Measurements from ENCODE around the gene ACACB. TPM values are rescaled to one million over a fixed set of nuclear protein-coding genes. Genes with fewer than 3 reads are reported as not detected.

Gene ACACB
- total RNA-seq, 1 experiment from 2014 or later, result 21.7 TPM

GRCh38 chr12:109286252-109286651, 169.9 kb downstream of the ACACB start:
- no TSS peak for BruUV-seq (replicated peaks)
- intact Hi-C loops (cut with micrococcal nuclease), result no loop called here
- CTCF ChIA-PET, result no interaction called here

GRCh38 chr12:109286652-109287051, 170.3 kb downstream of the ACACB start:
- no peak for TF ChIP-seq EZH2 (IDR thresholded peaks at IDR 0.05; ENCODE audit: low read length, unreplicated experiment)
- TF ChIP-seq, protein P1, sequence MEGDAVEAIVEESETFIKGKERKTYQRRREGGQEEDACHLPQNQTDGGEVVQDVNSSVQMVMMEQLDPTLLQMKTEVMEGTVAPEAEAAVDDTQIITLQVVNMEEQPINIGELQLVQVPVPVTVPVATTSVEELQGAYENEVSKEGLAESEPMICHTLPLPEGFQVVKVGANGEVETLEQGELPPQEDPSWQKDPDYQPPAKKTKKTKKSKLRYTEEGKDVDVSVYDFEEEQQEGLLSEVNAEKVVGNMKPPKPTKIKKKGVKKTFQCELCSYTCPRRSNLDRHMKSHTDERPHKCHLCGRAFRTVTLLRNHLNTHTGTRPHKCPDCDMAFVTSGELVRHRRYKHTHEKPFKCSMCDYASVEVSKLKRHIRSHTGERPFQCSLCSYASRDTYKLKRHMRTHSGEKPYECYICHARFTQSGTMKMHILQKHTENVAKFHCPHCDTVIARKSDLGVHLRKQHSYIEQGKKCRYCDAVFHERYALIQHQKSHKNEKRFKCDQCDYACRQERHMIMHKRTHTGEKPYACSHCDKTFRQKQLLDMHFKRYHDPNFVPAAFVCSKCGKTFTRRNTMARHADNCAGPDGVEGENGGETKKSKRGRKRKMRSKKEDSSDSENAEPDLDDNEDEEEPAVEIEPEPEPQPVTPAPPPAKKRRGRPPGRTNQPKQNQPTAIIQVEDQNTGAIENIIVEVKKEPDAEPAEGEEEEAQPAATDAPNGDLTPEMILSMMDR (conservative IDR thresholded peaks at IDR 0.05; ENCODE audit: low read depth, low read length), result no peak
- no peaks in the 10 kb centered on the region for H4K20me1 ChIP-seq (ENCODE audit: low read length)
- H3K36me3 ChIP-seq (ENCODE audit: low read depth, low read length), result no peaks in the 10 kb centered on the region
- ChIA-PET CTCF (no interaction called here), POLR2A (ENCODE audit: unreplicated experiment) (no interaction called here)
- H3K4me2 ChIP-seq (ENCODE audit: low read length), result no peak overlapping the region
- no peak overlapping the region for H3K27ac ChIP-seq (ENCODE audit: low read length)
- DNase-seq (no peak), ATAC-seq (no peak)
- intact Hi-C loops (cut with micrococcal nuclease), result no loop called here
- H2AFZ ChIP-seq (ENCODE audit: low read length), result no peak overlapping the region
- no peaks in the 10 kb centered on the region for H3K79me2 ChIP-seq (ENCODE audit: low read length)
- H3K9me2 ChIP-seq (replicated peaks; ENCODE audit: low read length), result no peaks in the 10 kb centered on the region
- no TSS peak for BruUV-seq (replicated peaks)
- no peaks in the 10 kb centered on the region for H3K4me1 ChIP-seq (ENCODE audit: insufficient read depth, low read length)
- no peaks in the 10 kb centered on the region for H3K9me3 ChIP-seq (ENCODE audit: low read length)
- no peaks in the 10 kb centered on the region for H3F3A ChIP-seq (ENCODE audit: low read length, unreplicated experiment)
- no peak overlapping the region for H3K4me3 ChIP-seq (ENCODE audit: low read length)
- no peak overlapping the region for H3K9ac ChIP-seq (ENCODE audit: low read length)
- 0 out of 2 replicates have a peak, but pooled peaks cover 3% of the 10 kb centered on the region for H3K27me3 ChIP-seq (ENCODE audit: low read length)

More at GRCh38 chr12:109286252-109286651, 169.9 kb downstream of the ACACB start:
- Histone ChIP-seq H3K27ac (ENCODE audit: low read length) (no peak overlapping the region), H3K79me2 (ENCODE audit: low read length) (no peaks in the 10 kb centered on the region), H2AFZ (ENCODE audit: low read length) (no peak overlapping the region), H3K27me3 (ENCODE audit: low read length) (0 out of 2 replicates have a peak, but pooled peaks cover 3% of the 10 kb centered on the region), H3K4me2 (ENCODE audit: low read length) (no peak overlapping the region), H3K9me3 (ENCODE audit: low read length) (no peaks in the 10 kb centered on the region), H3K9me2 (replicated peaks; ENCODE audit: low read length) (no peaks in the 10 kb centered on the region), H4K20me1 (ENCODE audit: low read length) (no peaks in the 10 kb centered on the region), H3K9ac (ENCODE audit: low read length) (no peak overlapping the region), H3K4me3 (ENCODE audit: low read length) (no peak overlapping the region), H3F3A (ENCODE audit: low read length, unreplicated experiment) (no peaks in the 10 kb centered on the region), H3K36me3 (ENCODE audit: low read depth, low read length) (no peaks in the 10 kb centered on the region), H3K4me1 (ENCODE audit: insufficient read depth, low read length) (no peaks in the 10 kb centered on the region)
- POLR2A ChIA-PET (ENCODE audit: unreplicated experiment), result no interaction called here
- TF ChIP-seq, protein P1 (conservative IDR thresholded peaks at IDR 0.05; ENCODE audit: low read depth, low read length), result no peak
- no peak for TF ChIP-seq EZH2phosphoT487 (IDR thresholded peaks at IDR 0.05; ENCODE audit: borderline replicate concordance, low read length)
- no peak for ATAC-seq
- no peak for DNase-seq

DNA sequence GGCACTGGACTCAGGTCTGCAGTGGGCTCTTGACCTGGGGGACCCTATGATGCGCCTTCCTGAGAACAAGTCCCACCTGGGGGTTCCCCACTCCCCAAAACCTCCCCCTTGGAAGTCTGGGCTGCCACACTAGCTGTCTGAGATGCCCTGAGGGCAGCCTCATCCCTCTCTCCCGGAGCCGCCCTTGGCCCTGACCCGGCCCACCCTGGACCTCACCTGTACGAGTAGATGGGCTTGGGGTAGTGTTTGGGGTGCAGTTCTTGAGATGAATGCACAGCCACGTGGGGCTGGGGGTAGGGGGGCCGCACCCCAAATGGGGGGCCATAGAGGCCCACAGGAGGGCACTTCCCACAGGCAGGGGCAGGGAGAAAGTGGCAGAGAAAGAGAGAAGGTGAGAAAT, 170.8 kb downstream of the ACACB start:
- Histone ChIP-seq H3K79me2 (ENCODE audit: low read length) (no peaks in the 10 kb centered on the region), H3K4me3 (ENCODE audit: low read length) (no peak overlapping the region), H3K4me2 (ENCODE audit: low read length) (no peak overlapping the region), H3K36me3 (ENCODE audit: low read depth, low read length) (no peaks in the 10 kb centered on the region), H3K9me3 (ENCODE audit: low read length) (no peaks in the 10 kb centered on the region), H3K9me2 (replicated peaks; ENCODE audit: low read length) (no peaks in the 10 kb centered on the region), H3F3A (ENCODE audit: low read length, unreplicated experiment) (no peaks in the 10 kb centered on the region), H3K9ac (ENCODE audit: low read length) (no peak overlapping the region), H4K20me1 (ENCODE audit: low read length) (no peaks in the 10 kb centered on the region), H2AFZ (ENCODE audit: low read length) (no peak overlapping the region), H3K4me1 (ENCODE audit: insufficient read depth, low read length) (no peaks in the 10 kb centered on the region), H3K27ac (ENCODE audit: low read length) (no peak overlapping the region), H3K27me3 (ENCODE audit: low read length) (0 out of 2 replicates have a peak, but pooled peaks cover 3% of the 10 kb centered on the region)
- TF ChIP-seq EZH2 (IDR thresholded peaks at IDR 0.05; ENCODE audit: low read length, unreplicated experiment), result no peak
- TF ChIP-seq EZH2phosphoT487 (IDR thresholded peaks at IDR 0.05; ENCODE audit: borderline replicate concordance, low read length), result no peak
- TF ChIP-seq, protein P1 (conservative IDR thresholded peaks at IDR 0.05; ENCODE audit: low read depth, low read length), result no peak
- DNase-seq (no peak), ATAC-seq (no peak)
- BruUV-seq (replicated peaks), result no TSS peak
- CTCF ChIA-PET, result no interaction called here
- POLR2A ChIA-PET (ENCODE audit: unreplicated experiment), result no interaction called here
- intact Hi-C loops (cut with micrococcal nuclease), result no loop called here
